GM19397 (cell line): Measurements from ENCODE around the gene FCER2.

ENCODE experiments used
- ATAC-seq: cut with Tn5 transposase; IDR thresholded peaks from one replicate; pipeline ENCODE4 v1.9.1; 2021; ENCODE audit warnings: mild to moderate bottlenecking, moderate library complexity; ENCODE audit not compliant: unreplicated experiment

Gene FCER2

DNA sequence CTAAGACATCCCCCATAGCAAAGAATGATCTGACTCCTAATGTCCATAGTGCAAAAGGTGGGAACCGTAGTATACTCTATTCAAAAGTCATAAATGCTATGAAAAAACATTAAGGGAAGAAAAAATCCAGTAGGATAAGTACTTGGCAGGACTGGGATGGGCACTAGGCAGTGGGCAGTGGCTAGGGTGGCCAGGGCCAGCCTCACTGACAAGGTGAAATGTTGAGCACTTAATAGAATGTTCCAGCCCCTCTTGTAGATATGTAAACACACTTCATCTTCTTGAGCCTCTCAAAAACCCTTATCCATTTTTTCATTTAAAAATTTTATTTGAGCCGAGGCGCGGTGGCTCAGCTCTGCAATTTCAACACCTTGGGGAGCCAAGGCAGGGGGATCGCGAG lies 31.4 kb upstream of the FCER2 start:
- no peak for ATAC-seq

DNA sequence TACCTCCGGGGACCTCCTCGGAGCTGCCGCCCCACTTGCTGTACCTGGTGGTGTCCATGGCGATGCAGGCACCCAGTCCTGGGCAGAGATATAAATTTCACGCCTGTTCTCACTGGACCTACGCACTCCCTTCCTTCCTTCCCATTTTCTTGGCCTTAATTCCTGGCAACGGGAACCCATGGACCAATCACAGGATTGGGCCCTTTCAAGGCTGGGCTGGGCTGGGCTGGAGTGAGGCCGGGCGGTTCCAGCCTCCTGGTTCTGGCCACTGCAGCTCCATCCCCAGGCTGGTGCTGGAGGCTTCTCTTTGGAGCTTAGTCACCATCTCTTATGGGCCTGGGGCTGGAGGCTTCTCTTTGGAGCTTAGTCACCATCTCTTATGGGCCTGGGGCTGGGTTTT lies 30.1 kb upstream of the FCER2 start, which contains the start of gene CLEC4G:
Gene CLEC4G, minus strand, starts transcription at position 66 of the 400 bp plus-strand sequence. Its CDS starts 8 bp downstream, at position 58.
- ATAC-seq: no peak

DNA sequence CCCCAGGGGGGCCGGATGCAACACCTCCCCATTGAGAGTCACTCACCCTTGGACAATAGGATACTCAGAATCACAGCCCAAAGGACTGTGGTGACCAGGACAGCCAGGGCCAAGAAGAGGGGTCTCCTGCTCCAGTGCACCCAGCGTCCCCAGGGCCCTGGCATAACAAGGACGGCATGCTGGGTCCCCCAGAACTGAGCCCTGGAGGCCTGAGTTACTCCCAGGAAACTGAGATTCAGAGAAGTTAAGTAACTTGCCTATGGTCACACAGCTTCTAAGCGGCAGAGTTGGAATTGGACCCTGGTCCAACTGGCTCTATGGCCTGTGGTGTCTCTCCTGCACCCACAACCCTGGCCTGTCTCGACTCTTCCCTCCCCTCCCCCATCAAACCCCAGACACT lies 29.7 kb upstream of the FCER2 start:
- no peak for ATAC-seq

DNA sequence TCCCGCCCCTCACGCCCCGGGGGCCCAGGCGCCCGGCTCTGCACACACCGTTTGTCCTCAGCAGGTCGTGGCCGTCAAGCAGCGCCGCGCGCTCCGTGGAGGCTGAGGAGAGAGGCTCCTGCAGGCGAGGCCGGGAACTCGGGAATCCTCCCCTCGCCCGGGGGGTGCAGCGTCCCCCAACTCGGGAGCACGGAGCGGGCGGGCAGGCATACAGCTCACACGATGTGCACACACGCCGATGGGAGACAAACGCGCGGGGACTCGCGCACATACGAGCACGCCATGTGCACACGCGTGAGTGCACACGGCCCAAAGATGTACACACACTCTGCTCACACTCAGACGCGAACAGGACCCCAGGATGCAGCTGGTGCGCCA lies 29.3 kb upstream of the FCER2 start:
- ATAC-seq: no peak

DNA sequence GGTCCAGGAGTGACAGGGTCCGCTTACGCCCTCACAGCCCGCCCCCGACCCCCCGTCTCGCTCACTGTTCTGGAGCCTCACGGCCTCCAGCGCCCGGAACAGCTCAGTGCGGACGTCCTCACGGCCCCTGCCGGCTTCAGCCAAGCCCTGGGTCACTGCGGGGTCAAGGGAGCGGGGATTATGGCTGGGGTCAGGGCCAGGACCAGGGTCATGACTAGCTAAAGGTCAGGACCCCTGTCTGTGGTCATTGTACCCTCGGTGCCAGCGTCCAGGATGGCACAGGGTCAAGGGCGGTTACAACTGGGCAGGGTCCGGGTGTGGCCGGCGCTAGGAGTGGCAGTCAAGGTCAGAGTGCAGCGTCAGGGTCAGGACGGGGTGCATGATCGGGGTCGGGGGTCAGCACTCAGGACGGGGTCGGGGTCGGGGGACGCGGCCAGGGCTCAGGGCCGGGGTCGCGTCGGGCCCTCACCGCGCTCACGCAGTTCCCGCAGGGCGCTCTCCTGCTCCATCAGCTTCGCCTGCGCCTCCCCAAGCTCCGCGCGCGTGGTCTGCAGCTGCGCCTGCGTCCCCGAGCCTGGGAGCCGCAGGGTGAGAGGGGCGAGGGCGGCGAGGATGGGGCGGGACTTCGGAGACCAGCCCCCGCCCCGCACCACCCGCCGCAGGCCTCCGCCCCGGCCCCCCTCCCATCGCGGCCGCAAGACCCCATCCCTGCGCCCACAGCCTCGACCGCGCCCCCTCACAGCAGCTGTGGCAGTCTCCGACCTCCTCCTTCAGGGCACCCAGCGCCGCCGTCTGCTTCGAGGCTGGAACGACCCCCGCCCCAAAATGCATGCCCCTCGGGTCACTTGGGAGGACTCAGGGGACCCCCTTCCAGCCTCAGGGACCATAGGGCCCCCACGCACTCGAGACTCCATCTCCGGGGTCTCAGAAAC lies 28.6 kb upstream of the FCER2 start:
- ATAC-seq: no peak

DNA sequence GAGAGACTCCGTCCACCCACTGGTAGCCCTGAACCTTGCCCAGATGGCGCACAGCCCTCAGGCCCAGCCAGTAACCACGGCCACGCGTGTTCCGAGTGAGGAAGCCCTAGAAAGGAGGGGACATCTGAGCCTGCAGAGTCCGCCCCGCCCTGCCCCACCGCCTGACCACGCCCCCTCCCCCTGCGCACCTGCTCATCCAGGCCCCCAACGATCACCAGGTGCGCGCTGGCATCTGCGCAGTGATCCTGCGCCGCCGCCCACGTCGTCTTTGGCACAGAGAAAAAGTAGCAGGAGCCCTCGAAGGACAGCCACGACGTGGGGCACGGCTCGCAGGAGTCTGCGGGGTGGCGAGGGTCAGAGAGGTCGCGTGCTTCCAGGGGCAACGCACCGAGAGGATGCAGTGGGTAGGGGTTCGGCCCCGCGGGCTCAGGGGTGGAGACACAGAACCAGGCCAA lies 27.9 kb upstream of the FCER2 start:
- ATAC-seq: no peak

DNA sequence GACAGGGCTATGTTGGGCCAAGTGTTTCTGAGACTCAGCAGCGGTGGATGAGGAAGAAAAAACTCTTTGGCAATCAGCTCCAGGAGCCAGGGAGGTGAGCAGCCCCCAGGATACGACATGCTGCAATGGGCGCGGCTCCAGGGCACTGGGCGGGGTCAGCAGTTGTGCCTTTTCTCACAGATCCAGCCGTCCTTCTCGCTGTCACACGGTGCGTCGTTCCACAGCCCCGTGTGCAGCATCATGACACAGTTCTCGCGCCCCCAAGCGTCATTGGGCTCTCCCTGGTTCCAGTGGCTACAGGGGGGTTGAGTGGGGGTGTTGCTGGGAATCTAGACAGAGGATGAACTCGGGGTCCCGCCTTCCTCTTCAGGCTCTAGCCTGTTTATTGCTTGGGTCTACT lies 27.3 kb upstream of the FCER2 start:
- no peak for ATAC-seq

DNA sequence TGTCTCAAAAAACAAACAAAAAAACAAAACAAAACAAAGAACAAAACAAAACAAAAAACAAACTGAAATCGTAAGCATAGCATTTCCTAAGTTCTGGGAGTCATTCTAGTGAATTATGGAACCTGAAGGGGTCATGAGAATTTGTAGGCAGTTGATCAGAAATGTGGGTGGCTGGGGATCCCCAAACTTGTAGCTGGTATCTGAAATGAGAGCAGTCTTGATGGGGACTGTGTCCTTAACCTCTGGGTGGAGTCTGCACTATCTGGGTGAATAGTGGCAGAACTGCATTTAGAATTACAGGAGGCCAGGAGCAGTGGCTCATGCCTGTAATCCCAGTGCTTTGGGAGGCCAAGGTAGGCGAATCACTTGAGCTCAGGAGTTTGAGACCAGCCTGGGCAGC lies 23.9 kb upstream of the FCER2 start:
- no peak for ATAC-seq

DNA sequence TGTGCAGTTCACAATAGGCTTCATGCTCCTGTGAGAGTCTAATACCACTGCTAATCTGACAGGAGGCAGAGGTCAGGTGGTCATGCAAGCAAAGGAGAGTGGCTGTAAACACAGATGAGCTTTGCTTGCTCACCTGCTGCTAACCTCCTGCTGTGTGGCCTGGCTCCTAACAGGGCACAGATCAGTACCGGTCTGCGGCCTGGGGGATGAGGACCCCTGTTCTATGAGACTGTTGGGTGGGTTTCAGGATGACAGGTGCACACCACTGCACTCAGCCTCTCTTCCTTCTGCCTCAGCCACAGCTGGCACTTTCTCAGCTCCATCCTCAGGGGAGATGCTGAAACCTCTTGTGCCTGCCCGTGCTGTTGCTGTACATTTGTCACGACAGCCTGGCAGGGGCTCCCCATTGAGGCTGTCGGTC lies 20.3 kb upstream of the FCER2 start:
- no peak for ATAC-seq

DNA sequence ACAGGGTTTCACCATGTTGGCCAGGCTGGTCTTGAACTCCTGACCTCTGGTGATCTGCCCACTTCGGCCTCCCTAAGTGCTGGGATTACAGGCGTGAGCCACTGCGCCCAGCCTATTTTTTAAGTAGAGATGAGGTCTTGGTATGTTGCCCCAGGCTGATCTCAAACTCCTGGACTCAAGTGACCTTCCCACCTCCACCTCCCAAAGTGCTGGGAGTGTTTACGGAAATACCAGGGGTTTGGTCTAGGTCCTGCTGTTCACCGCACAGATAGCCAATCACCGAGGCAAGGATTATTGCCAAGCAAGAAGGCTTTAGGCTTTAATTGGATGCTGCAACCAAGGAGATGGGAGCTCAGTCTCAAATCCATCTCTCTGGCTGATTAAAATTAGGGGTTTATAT lies 18.4 kb upstream of the FCER2 start:
- no peak for ATAC-seq

DNA sequence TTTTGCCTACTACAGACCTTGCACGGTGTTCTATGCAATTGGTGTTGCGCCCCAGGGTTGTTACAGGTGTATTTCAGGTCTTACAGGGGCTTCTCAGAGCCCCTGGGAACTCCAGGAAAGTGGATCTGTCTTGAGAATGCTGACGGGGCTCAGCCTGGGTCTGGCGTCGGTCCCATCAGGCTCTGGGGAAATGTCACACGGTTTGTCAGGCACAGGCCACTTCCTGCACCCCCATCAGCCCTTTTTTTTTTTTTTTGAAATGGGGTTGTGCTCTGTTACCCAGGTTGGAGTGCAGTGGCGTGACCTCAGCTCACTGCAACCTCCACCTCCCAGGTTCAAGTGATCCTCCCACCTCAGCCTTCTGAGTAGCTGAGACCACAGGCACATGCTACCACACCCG lies 16.7 kb upstream of the FCER2 start:
- no peak for ATAC-seq

DNA sequence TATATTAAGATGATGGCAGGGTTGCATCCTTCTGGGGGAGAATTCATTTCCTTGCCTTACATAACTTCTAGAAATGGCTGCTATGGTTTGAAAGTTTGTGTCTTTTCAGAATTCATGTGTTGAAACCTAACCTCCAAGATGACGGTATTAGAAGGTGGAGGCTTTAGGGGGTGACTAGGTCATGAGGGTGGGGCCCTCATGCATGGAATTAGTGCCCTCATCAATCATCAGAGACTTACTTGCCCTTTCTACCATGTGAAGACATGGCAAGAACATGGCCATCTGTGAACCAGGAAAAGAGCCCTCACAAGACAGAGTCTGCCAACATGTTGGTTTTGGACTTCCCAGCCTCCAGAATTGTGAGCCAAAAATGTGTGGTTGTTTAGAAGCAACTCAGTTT lies 14.8 kb upstream of the FCER2 start:
- ATAC-seq: no peak

DNA sequence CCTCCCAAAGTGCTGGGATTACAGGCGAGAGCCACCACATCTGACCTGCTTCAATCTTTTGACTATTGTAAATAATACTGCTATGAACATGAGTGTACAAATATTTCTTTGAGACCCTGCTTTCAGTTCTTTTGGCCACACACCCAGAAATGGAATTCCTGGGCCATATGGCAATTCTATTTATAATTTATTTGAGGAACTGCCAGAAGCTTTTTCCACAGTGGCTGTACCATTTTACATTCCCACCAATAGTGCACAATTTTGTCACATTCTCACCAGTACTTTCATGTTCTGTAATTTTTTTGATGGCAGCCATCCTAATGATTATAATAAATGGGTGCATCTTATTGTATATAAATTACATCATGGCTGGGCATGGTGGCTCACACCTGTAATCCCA lies 13.7 kb upstream of the FCER2 start:
- ATAC-seq: no peak

DNA sequence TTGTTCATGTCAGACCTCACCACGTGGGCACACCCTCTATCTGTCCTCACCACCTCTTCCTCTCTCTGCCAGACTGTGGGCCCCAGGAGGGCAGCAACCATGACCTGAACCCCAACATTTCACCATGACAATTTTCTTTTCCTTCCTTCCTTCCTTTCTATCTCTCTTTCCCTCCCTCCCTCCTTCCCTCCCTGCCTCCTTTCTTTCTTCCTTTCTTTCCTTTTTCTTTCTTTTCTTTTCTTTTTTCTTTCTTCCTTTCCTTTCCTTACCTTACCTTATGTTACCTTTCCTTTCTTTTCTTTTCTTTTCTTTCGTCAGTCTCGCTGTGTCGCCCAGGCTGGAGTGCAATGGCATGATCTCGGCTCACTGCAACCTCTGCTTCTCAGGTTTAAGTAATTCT lies 8.7 kb upstream of the FCER2 start:
- no peak for ATAC-seq

DNA sequence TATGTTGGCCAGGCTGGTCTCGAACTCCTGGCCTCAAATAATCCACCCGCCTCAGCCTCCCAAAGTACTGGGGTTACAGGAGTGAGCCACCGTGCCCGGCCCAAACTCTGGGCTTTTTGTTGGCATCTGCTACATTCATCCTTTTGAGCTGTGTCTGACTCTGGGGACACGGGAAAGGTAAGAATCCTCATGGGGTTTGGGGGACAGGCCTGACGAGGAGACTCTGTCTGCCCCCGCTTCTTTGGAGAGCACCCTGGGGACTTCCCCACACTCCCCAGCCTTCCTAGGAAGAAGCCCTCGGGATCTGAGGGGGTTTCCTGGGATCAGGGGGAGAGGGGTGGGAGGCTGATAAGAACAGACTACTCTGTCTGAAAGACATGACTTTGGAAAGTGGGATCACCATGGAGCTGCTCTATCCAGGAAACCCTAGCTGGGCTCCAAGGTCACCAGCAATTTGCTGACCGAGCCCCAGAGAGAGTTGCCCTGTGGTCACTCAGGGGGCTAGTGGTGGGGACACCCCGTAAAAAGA lies 8.1 kb upstream of the FCER2 start:
- no peak for ATAC-seq

DNA sequence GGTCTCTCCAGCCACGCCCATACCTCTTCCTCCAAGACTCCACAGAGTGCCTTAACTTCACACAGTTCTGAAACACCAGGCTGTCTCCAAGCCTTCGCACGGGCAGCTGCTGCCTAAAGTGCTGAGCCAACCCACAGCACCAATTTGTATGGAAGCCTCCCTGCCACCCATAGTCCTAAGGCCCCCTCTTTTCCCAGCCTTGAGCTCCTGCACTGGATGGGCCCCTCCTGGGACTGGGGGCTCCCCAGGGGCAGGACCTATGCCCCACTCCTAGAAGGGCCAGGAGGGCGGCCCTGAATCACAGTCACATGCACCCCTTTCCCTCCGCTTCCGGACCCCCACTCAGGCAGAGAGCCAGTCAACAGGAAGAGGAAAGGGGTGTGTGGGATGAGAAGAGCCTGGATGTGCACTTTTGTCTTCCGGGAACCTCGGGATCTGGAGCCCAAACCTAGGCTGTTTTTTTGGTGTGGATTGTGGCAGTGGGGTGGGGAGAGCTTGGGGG lies 5.1 kb upstream of the FCER2 start:
- ATAC-seq: no peak

DNA sequence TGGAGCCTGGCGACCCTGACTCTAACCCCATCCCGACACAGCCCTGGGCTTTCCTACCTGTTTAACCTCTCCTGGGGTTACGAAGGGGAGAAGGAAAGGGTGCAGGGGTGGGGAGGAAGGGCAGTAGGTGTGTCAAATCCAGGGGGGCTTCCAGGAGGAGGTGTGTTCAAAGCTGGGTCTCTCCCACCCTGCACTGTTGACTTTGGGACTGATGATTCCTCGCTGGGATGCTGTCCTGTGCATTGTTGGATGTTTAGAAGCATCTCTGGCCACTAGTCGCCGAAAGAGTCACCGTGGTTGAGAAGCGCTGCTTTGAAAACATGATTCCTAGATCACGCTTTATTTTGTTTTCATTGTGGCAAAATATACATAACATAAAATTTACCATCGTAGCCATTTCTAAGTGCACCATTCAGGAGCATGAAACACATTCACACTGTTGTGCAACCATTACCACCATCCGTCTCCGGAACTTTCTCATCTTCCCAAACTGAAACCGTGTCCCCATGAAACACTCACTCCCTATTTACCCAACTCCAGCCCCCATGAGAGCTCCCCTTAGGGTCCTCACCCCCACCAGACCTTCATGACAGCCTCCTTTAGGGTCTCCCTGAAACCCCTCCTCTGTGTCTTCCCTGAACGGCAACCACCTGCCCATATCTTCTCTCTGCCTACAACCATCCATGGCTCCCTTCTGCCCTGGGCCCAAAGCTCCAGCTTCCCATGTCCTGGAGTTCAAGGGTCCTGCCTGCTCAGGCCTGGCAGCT lies 4.4 kb upstream of the FCER2 start:
- no peak for ATAC-seq

DNA sequence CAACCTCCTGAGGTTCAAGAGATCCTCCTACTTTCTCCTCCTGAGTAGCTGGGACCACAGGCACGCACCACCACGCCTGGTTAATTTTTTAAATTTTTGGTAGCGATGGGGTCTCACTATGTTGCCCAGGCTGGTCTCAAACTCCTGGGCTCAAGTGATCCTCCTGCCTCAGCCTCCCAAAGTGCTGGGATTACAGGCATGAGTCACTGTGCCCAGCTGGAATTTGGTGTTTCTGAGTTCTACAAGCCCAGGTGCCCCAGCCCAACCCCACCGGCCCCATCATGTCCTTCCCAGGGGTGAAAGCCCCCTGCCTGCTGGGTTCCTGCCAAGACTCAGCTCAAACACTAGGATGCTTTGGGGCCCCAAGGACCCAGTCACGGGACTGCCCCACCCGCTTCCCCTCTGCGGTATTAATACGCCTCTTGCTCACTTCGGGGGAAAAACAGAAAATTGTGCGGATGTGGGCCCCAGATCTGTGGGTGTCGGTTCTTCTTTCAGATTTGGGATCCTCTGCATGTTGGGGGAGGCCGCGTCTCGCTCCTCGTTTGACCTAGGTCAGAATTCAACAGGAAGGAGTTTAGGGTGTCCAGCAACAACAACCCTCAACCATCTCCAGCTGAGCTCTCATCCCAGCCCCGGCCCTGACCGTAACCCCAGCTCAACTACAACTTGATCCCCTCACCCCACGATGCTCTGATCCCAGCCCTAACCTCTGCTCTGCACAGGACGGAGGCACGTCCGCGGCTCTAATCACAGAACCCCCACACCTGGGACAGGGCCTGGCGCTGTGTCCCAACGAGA lies 3.7 kb upstream of the FCER2 start:
- peak; percentile 52 for ATAC-seq

DNA sequence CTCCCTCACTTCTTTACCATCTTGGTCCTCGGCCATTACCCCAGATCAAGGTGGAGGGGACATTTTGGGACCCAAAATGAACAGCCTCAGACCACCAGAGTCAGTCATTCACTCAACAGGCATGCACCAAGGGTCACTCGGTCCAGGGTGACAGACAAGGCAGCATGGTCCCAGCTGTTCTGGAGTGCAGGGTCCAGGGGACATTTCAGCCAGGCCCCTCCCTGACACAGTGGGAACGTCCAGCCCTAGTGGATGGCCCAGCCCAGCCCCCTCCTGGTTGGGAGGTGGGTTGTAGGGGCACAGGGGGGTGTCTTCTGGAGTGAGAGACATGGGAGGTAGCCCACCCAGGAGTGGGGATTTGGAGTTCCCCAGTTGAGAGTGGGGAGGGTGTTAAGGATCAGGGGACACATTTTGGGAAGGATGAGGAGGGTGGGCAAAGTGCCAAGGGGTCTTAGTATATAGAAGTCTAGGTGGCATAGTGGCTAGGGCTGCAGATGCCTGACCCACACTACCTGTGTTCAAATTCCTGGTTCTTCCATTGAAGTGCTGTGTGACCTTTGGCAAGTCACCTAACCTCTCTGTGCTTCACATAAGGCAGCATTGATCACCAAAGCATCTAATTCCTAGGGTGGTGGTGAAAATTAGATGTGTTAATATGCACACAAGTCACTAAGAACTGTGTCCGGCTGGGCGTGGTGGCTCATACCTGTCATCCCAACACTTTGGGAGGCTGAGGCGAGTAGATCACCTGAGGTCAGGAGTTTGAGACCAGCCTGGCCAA lies 2.5 kb upstream of the FCER2 start:
- no peak for ATAC-seq

DNA sequence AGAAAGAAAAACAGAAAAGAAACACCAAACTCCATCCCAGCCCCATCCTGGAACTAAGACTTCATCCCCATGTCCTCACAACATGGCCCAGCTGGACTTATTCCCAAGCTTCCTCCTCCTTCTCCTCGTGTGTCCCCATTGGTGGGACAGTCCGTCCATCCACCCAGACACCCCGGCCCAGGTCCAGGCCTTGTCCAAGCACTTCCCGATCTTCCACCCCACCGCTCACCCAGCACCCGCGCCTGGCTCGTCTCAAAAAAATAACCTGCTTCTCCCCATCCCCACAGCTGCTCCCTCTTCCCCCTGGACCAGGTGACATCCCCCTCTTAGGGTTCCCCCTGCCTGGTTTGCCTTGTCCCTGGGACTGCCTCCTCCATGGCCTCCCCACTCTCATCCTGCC lies 1.4 kb upstream of the FCER2 start:
- ATAC-seq: no peak
